A673 (cell line): ENCODE data around the gene HOXA1.

Source experiments
- CTCF ChIP-seq: fragments of 300-800, 200-600 bp; sonication (generic); conservative IDR thresholded peaks from 2 replicates; pipeline ENCODE4 v1.5.1; 2017; ENCODE audit warnings: low read depth, mild to moderate bottlenecking, antibody characterized with exemption, low read length, moderate library complexity, mixed read lengths
- EZH2 ChIP-seq: fragments of 200-600 bp; sonication (generic); IDR thresholded peaks from 2 replicates; pipeline ENCODE4 v1.6.1; 2017; ENCODE audit warnings: borderline replicate concordance, low read depth, mild to moderate bottlenecking, mixed read lengths, antibody characterized with exemption, low read length; ENCODE audit not compliant: poor library complexity, severe bottlenecking

GRCh38 chr7:27068259-27068658, 27.5 kb downstream of the HOXA1 start:
- TF ChIP-seq CTCF (no peak), EZH2 (no peak)
